Uterus (tissue), 2 donors: ENCODE results near the gene RAB40A.

Source experiments
- CTCF ChIP-seq, 4 experiments: fragments of 200-600 bp in 2 of 4; fragments of 450-650 bp in 2 of 4; sonication (generic) in 2 of 4; IDR thresholded peaks; one replicate each; pipeline ENCODE4 v1.5.1; 2016 to 2019; ENCODE audit warnings: antibody characterized with exemption in 4 of 4, mild to moderate bottlenecking in 2 of 4, moderate library complexity in 1 of 4
- POLR2A ChIP-seq, 2 donors: fragments of 450-650 bp; IDR thresholded peaks; one replicate each; pipeline ENCODE4 v1.6.1; 2016; ENCODE audit warnings: antibody characterized with exemption in 2 of 2, mild to moderate bottlenecking in 1 of 2, moderate library complexity in 1 of 2

- TF ChIP-seq CTCF (IDR thresholded peaks at IDR 0.05), result no peak
- no peak for TF ChIP-seq POLR2A (IDR thresholded peaks at IDR 0.05)
Observed at GRCh38 chrX:103531002-103531401, 11.7 kb upstream of the RAB40A start.
